Muscle layer of colon (tissue), 2 donors: ENCODE results near the gene NR5A2.

Source experiments
- H3K27ac ChIP-seq: one replicate; pipeline ENCODE4 v1.7.0; 2013; ENCODE audit warnings: low read depth, mild to moderate bottlenecking, low read length, moderate library complexity
- H3K27me3 ChIP-seq, 2 donors: one replicate each; pipeline ENCODE4 v1.7.0; 2013; ENCODE audit warnings: low read length in 2 of 2, mild to moderate bottlenecking in 2 of 2; ENCODE audit not compliant: insufficient read depth in 2 of 2, control insufficient read depth in 1 of 2
- H3K36me3 ChIP-seq: one replicate; pipeline ENCODE4 v1.7.0; 2013; ENCODE audit warnings: mild to moderate bottlenecking, low read length; ENCODE audit not compliant: insufficient read depth
- H3K4me1 ChIP-seq: one replicate; pipeline ENCODE4 v1.7.0; 2013; ENCODE audit warnings: mild to moderate bottlenecking, low read length; ENCODE audit not compliant: insufficient read depth
- H3K4me3 ChIP-seq, 2 donors: one replicate each; pipeline ENCODE4 v1.7.0; 2013; ENCODE audit warnings: low read length in 2 of 2, low read depth in 1 of 2, mild to moderate bottlenecking in 1 of 2, moderate library complexity in 1 of 2
- H3K9ac ChIP-seq: one replicate; pipeline ENCODE4 v1.7.0; 2013; ENCODE audit warnings: low read length
- H3K9me3 ChIP-seq: one replicate; pipeline ENCODE4 v1.7.0; 2013; ENCODE audit warnings: mild to moderate bottlenecking, low read length
- donor health status: abdominal sarcoma.
- donor health status: Adenocarcinoma of cecum.

The NR5A2 gene

GRCh38 chr1:200215350-200215749, 187.8 kb downstream of the NR5A2 start:
- Histone ChIP-seq H3K27me3 (no peaks in the 10 kb centered on the region), H3K9me3 (no peaks in the 10 kb centered on the region), H3K9ac (no peak overlapping the region), H3K4me1 (no peaks in the 10 kb centered on the region), H3K36me3 (no peaks in the 10 kb centered on the region), H3K4me3 (no peak overlapping the region), H3K27ac (no peak overlapping the region)

- no peaks in the 10 kb centered on the region for H3K9me3 ChIP-seq
- H3K9ac ChIP-seq = no peak overlapping the region
- no peaks in the 10 kb centered on the region for H3K36me3 ChIP-seq
- no peak overlapping the region for H3K4me3 ChIP-seq
- H3K4me1 ChIP-seq = no peaks in the 10 kb centered on the region
- no peak overlapping the region for H3K27ac ChIP-seq
- H3K27me3 ChIP-seq = no peaks in the 10 kb centered on the region
Measured at GRCh38 chr1:200217703-200218102, 190.2 kb downstream of the NR5A2 start.

- H3K36me3 ChIP-seq = no peaks in the 10 kb centered on the region
- no peaks in the 10 kb centered on the region for H3K27me3 ChIP-seq
- no peaks in the 10 kb centered on the region for H3K4me1 ChIP-seq
- no peak overlapping the region for H3K27ac ChIP-seq
- no peak overlapping the region for H3K4me3 ChIP-seq
- no peak overlapping the region for H3K9ac ChIP-seq
- no peaks in the 10 kb centered on the region for H3K9me3 ChIP-seq
Measured at GRCh38 chr1:200221614-200222282, 194.2 kb downstream of the NR5A2 start.

- Histone ChIP-seq H3K27me3 (no peaks in the 10 kb centered on the region), H3K9ac (no peak overlapping the region), H3K27ac (no peak overlapping the region), H3K4me3 (no peak overlapping the region), H3K9me3 (no peaks in the 10 kb centered on the region), H3K4me1 (no peaks in the 10 kb centered on the region), H3K36me3 (no peaks in the 10 kb centered on the region)
Measured at GRCh38 chr1:200223207-200223606, 195.7 kb downstream of the NR5A2 start.

GRCh38 chr1:200223613-200224012, 196.1 kb downstream of the NR5A2 start:
- Histone ChIP-seq H3K36me3 (no peaks in the 10 kb centered on the region), H3K4me3 (no peak overlapping the region), H3K9me3 (no peaks in the 10 kb centered on the region), H3K27me3 (no peaks in the 10 kb centered on the region), H3K4me1 (no peaks in the 10 kb centered on the region), H3K27ac (no peak overlapping the region), H3K9ac (no peak overlapping the region)

GRCh38 chr1:200224315-200224714, 196.8 kb downstream of the NR5A2 start:
- Histone ChIP-seq H3K9me3 (no peaks in the 10 kb centered on the region), H3K4me1 (no peaks in the 10 kb centered on the region), H3K36me3 (no peaks in the 10 kb centered on the region), H3K4me3 (no peak overlapping the region), H3K9ac (no peak overlapping the region), H3K27me3 (no peaks in the 10 kb centered on the region), H3K27ac (no peak overlapping the region)

- H3K9me3 ChIP-seq = no peaks in the 10 kb centered on the region
- no peak overlapping the region for H3K4me3 ChIP-seq
- no peaks in the 10 kb centered on the region for H3K27me3 ChIP-seq
- no peaks in the 10 kb centered on the region for H3K4me1 ChIP-seq
- H3K36me3 ChIP-seq = no peaks in the 10 kb centered on the region
- H3K27ac ChIP-seq = no peak overlapping the region
- no peak overlapping the region for H3K9ac ChIP-seq
Measured at GRCh38 chr1:200226268-200226968, 198.9 kb downstream of the NR5A2 start.

GRCh38 chr1:200226969-200227303, 199.4 kb downstream of the NR5A2 start:
- H3K9ac ChIP-seq = no peak overlapping the region
- H3K9me3 ChIP-seq = no peaks in the 10 kb centered on the region
- no peak overlapping the region for H3K4me3 ChIP-seq
- no peak overlapping the region for H3K27ac ChIP-seq
- no peaks in the 10 kb centered on the region for H3K4me1 ChIP-seq
- no peaks in the 10 kb centered on the region for H3K36me3 ChIP-seq
- H3K27me3 ChIP-seq = no peaks in the 10 kb centered on the region
